22Rv1 (cell line): ENCODE results near the gene ASCL2.

ENCODE experiments used
- CTCF ChIP-seq: fragments of 450-650 bp; IDR thresholded peaks from 2 replicates; pipeline ENCODE4 v1.5.1; 2017; ENCODE audit warnings: mild to moderate bottlenecking
- ZFX ChIP-seq: fragments of 450-650 bp; IDR thresholded peaks from 2 replicates; pipeline ENCODE4 v1.6.1; 2017; ENCODE audit warnings: antibody characterized with exemption, borderline replicate concordance

- no peak for TF ChIP-seq CTCF
- no peak for TF ChIP-seq ZFX
These were observed 5.0 kb downstream of the ASCL2 start for GRCh38 chr11:2265396-2265795.
